Measurements from ENCODE around the gene SERPINA3.

Gene SERPINA3

DNA sequence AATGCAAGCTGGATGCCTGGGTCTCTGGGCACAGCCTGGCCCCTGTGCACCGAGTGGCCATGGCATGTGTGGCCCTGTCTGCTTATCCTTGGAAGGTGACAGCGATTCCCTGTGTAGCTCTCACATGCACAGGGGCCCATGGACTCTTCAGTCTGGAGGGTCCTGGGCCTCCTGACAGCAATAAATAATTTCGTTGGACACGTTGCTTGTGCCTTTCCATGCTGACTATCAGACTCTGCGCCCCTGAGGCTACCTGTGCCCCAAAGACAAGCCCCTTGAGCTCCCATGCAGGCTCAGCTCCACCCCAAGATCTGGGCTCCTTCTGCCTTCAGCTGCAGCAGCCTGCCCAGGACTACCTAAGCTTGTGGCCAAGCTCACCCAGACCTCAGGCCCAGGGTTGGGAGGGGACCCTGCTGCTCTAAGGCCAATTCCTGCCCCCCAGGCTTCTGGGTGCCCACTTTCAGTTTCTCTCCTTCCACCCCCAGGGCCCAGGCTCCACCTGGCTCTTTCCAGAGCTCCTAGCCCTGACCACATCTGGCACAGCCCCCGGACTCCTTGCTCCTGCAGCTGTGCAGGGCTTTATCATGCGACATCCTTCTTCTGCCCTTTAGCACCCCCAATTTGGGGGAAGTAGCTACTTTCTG, 11.8 kb downstream of the SERPINA3 start:
- TF ChIP-seq, protein P1, sequence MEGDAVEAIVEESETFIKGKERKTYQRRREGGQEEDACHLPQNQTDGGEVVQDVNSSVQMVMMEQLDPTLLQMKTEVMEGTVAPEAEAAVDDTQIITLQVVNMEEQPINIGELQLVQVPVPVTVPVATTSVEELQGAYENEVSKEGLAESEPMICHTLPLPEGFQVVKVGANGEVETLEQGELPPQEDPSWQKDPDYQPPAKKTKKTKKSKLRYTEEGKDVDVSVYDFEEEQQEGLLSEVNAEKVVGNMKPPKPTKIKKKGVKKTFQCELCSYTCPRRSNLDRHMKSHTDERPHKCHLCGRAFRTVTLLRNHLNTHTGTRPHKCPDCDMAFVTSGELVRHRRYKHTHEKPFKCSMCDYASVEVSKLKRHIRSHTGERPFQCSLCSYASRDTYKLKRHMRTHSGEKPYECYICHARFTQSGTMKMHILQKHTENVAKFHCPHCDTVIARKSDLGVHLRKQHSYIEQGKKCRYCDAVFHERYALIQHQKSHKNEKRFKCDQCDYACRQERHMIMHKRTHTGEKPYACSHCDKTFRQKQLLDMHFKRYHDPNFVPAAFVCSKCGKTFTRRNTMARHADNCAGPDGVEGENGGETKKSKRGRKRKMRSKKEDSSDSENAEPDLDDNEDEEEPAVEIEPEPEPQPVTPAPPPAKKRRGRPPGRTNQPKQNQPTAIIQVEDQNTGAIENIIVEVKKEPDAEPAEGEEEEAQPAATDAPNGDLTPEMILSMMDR (conservative IDR thresholded peaks at IDR 0.05; ENCODE audit: low read depth, low read length): no peak
- DNase-seq (ENCODE audit: low read depth): no peak
- no peak overlapping the region for H3K4me3 ChIP-seq (ENCODE audit: low read length)

DNA sequence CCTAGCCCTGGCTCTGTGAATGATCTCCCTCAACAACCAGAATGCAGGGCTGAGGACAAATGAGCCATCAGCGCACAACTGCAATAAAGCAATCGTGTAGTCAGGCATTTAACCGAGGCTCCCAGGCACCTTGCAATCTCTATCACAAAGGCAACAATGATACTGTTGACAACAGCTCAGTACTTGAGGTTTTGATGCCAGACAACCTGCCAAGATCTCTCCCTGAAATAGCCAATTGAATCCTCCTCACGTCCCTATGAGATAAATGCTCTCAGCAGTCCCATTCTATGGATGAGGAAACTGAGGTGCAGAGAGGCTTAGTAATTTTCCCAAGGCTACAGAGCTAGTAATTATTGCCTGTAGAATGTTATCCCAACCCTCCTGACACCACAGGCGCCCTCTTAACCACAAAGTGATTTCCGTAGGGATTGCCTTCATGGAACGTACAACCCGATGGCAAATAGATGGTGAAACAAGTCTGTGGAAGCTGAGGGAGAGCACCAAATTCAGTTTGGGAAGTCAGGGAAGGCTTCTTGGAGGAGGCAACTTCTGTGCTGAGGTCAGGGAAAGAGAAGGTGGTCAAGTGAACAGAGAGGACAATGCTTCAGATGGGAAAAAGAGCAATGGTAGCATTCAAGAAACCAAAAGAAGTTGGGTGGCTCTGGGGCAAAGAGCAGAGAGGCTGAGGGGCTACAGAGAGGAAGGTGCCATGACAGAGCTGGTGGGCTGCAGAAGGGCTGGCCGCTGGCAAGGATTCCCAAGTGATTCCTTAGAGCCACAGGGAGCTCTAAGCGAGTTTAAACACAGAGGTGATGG, 12.6 kb downstream of the SERPINA3 start:
- DNase-seq (ENCODE audit: low read depth): no peak
- TF ChIP-seq, protein P1 (conservative IDR thresholded peaks at IDR 0.05; ENCODE audit: low read depth, low read length): no peak
- H3K4me3 ChIP-seq (ENCODE audit: low read length): no peak overlapping the region

DNA sequence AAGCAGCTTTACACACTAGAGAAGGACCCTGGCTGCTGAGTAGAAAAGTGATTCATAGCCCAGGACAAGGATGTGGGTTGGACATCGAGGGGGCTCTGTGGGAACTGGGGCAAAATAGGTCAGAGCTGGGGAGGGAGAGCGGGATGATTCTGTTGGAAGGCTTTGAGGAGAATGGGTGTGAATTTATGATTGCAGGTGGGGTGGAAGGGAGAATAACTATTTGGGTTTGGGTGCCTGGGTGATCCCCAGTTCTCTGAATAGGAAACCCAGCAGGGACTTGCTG, 13.1 kb downstream of the SERPINA3 start:
- TF ChIP-seq, protein P1 (conservative IDR thresholded peaks at IDR 0.05; ENCODE audit: low read depth, low read length): no peak
- no peak for DNase-seq (ENCODE audit: low read depth)

DNA sequence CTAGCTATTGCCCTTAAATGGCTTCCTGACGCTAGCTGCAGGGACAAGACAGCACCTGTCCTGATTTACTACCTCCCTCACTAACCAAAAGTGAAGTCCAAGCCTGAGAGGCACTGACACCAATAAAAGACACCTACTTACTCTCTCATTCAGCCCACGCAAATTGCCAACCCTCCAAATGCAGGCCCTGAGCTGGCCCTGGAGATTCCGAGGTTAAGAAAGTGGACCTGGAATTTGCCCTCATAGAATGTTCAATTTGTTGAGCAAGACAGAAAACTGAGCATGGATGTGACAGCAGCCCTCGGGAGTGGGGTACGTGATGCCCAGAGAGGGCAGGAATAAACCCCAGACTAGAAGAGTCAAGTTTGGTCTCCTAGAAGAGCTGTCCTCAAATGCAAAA, 16.4 kb downstream of the SERPINA3 start:
- DNase-seq (ENCODE audit: low read depth): no peak
- TF ChIP-seq, protein P1 (conservative IDR thresholded peaks at IDR 0.05; ENCODE audit: low read depth, low read length): no peak
- no peak overlapping the region for H3K4me3 ChIP-seq (ENCODE audit: low read length)

More for the DNA sequence above, 13.1 kb downstream of the SERPINA3 start:
- no peak overlapping the region for H3K4me3 ChIP-seq (ENCODE audit: low read length)

DNA sequence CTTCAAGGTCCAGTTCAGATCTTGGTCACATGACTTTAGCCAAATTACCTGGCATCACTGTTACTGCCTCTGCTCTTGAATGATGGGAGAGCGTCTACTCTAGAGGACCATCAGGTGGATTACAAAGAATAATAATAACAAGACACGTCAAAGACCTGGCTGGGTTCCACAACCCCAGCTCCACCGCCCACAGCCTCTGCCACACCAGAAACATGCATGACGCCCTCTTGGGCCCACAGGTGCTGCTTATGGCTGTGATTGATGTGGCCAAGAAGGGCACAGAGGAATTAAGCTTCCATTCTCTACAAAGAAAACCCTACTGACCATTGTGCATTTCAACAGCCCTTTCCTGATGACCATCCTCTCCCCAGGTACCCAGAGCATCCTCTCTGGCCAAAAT, 18.2 kb downstream of the SERPINA3 start:
- DNase-seq (ENCODE audit: low read depth): no peak
- no peak overlapping the region for H3K4me3 ChIP-seq (ENCODE audit: low read length)
- TF ChIP-seq, protein P1 (conservative IDR thresholded peaks at IDR 0.05; ENCODE audit: low read depth, low read length): no peak

DNA sequence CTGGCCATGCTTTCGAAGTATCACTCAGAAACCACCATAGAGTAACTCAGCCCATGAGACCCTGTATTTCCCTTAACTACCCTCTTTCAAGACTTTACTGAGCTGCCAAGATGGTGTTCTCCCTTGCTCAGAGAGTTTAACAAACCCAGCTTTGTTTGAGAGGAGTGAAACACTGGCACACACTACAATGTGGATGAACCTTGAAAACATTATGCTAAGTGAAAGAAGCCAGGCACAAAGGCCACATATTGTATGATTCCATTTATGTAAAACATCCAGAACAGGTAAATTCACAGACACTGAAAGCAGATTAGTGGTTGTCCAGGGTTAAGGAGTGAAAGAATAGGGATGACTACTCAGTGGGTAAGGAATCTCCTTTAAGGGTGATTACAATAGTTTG, 18.9 kb downstream of the SERPINA3 start:
- H3K4me3 ChIP-seq (ENCODE audit: low read length): no peak overlapping the region
- TF ChIP-seq, protein P1 (conservative IDR thresholded peaks at IDR 0.05; ENCODE audit: low read depth, low read length): no peak
- DNase-seq (ENCODE audit: low read depth): no peak
